Ovary (tissue), 3 donors: ENCODE measurements around the gene FNBP1.

Experiments used
- EP300 ChIP-seq: sonication (generic); formaldehyde crosslinking; IDR thresholded peaks from one replicate; pipeline ENCODE4 v1.6.1; 2017; ENCODE audit warnings: antibody characterized with exemption
- POLR2A ChIP-seq: fragments of 450-650 bp; IDR thresholded peaks from one replicate; pipeline ENCODE4 v1.6.1; 2017; ENCODE audit warnings: antibody characterized with exemption, mild to moderate bottlenecking, moderate library complexity
- TF ChIP-seq, protein P1 (sequence below), 3 donors: fragments of 450-650 bp in 2 of 3; fragments of 200-600 bp in 1 of 3; IDR thresholded peaks; one replicate each; pipeline versions ENCODE4 v1.5.1 to v1.8.0; 2016 to 2022; ENCODE audit warnings: antibody characterized with exemption in 3 of 3, mild to moderate bottlenecking in 1 of 3
- donor health status: DM: no; HTN: no; CAD: no.

DNA sequence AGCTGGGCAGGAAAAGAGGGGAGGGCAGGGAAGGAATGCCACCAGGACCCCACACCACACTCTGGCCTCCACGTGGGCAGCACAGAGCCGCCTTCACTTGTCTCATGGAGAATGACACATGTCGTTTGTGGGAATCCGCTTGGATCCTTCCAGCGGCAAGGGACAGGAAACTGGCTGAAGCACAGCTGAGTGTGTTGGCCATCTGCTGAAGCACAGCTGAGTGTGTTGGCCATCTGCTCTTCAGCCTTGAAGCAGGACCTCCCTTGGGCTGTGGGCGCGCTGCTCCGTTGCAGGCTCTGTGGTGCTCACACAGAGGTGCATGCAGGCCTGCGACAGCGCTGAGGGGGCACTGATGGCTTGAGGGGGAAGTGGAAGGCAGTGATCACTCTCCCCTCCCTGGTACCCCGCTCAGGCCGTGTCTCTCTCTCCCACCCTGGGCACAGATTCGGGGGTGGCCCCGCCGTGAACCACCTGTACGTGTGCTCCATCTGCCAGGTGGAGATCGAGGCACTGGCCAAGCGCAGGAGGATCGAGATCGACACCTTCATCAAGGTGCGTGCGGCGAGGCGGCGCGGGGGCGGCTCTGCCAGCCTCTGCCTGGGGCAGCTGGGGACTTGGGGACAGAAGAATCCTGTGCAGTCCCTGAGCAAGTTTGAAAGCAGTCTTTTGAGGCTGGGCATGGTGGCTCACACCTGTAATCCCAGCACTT, 167.1 kb downstream of the FNBP1 start:
- TF ChIP-seq POLR2A (no peak), EP300 (no peak)
- TF ChIP-seq, protein P1, sequence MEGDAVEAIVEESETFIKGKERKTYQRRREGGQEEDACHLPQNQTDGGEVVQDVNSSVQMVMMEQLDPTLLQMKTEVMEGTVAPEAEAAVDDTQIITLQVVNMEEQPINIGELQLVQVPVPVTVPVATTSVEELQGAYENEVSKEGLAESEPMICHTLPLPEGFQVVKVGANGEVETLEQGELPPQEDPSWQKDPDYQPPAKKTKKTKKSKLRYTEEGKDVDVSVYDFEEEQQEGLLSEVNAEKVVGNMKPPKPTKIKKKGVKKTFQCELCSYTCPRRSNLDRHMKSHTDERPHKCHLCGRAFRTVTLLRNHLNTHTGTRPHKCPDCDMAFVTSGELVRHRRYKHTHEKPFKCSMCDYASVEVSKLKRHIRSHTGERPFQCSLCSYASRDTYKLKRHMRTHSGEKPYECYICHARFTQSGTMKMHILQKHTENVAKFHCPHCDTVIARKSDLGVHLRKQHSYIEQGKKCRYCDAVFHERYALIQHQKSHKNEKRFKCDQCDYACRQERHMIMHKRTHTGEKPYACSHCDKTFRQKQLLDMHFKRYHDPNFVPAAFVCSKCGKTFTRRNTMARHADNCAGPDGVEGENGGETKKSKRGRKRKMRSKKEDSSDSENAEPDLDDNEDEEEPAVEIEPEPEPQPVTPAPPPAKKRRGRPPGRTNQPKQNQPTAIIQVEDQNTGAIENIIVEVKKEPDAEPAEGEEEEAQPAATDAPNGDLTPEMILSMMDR (IDR thresholded peaks at IDR 0.05), result no peak
